NOMO-1 (cell line): ENCODE data around the gene GIGYF2.

ENCODE experiments used
- DNase-seq, 2 experiments: peaks; one replicate each; lab custom pipeline; 2025; ENCODE audit not compliant: unreplicated experiment in 2 of 2; lab: John Stamatoyannopoulos, UW

Gene GIGYF2

DNA sequence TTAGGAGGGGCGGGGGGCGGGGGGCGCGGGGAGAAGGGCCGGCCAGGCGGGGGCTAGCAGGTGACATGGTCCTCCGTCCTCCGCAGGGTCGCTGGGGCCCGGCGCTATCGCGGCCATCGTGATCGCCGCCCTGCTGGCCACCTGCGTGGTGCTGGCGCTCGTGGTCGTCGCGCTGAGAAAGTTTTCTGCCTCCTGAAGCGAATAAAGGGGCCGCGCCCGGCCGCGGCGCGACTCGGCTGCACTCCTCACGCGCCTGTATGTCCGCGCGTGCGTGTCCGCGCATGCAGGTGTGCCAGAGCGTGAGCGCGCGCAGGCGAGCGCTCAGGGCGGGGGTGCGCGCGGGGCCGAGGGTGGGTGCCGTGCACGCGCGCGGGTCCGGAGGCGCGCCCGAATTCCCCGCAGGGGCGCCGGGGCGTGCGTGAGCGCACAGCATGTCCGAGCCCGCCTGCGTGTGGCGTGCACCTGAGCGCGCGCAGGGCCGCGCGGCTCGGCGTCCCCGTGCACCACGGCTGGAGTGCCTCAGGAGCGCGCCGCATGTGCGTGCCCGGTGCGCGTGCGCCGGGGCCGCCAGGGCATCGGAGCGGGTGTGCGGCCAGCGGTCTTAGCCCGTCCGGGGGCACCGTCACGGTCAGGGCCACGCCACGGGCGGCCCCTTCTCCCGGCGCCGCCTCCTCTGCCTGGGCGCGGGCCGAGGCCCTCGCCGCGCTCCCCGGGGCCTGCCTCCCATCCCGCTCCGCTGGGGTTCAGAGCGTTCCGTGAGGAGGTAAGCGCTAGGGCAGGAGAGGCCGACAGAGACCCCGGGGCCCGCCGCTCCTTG, 179.2 kb downstream of the GIGYF2 start:
- peak in 1 of 2 experiments; percentile 29 for DNase-seq

GRCh38 chr2:232876978-232877441, 179.9 kb downstream of the GIGYF2 start:
- no peak for DNase-seq

DNA sequence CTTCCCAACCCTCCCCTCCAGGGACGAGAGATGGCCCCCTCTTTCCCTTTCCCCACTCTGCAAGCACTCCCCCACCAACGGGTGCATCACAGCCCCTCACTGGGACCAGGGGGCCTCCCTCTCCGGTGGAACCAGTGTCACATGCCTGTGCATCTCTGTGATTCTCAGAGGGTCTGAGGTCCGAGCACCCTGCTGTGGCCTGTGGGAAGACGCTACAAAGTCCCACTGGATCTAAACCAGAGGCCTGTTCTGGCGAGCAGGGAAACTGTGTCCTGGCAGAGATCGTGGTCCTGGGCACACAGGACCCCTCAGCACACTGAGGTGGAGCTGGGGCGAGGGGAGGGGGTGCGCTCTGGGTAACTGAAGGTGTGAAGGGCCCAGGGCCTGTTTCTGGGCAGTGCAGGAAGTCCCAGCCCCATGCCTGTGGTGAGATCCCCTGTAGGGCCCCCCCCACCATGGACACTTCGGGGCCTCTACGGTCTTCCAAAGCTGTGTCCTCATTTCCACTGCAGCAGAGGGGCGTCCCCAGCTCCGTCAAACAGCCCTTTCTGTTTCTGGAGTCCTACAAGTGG, 180.9 kb downstream of the GIGYF2 start:
- DNase-seq = no peak

DNA sequence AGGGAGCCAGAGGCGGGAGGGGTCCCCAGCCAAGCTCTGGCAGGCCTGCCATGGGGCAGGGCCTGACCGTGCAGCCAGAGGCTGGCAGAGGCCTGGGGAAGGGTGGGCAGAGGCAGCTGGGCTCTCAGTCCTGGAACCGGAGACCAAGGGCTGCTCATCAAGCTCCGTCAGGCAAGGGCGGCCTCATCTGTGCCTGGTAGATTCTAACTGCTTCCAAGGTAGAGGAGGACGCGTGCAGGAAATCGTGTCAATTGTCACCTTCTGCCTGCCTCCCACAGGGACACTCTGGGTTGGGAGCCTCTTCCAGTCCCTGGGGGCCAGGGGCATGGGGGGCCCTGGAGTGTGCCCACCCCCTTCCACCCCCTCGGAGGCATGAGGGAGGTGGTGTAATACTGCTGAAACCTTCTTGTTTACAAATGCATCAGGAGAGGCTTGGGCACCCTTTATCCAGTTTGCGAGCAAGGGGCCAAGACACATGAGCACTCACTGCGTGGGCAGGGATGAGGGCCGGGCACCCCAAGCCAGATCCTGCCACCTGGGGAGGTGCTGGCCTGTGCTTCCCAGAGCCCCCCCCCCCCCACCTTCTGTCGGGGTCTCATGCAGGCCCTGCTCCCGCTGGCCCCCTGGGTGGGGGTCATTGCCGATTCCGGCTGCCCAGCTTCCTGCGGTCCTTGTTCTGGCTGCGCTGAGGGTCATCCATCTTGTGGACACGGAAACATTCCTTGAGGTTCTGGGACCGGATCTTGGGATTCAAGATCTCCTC, 181.9 kb downstream of the GIGYF2 start:
- no peak for DNase-seq

- no peak for DNase-seq
These were observed 182.7 kb downstream of the GIGYF2 start for GRCh38 chr2:232879618-232880494.

DNA sequence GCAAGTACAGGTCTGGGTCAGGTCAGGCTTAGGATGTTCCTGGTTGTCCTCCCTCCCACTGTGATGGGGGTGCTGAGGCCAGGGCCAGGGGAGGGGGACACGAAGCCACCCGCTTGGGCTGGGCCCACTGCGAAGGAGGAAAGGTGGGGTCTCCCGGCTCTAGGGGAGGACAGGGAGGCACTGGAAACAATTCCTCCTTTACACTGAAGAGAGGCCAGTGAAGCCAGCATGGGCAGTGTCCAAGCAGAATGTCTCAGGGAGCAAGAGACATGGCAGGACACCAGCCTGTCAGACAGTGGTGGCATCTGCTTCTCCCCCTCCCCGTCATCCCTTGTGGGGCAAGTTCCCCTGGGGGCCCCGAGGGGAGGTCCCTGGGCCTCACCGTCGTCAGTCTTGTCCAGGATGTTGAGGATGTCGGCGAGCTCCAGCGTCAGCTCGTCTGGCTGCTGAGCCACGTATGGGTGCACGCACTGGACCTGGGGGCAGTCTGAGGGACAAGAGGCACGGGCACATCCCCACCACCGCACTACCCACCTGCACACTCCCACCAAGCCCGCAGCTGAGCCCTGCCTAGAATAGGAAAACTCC, 183.7 kb downstream of the GIGYF2 start:
- no peak for DNase-seq

DNA sequence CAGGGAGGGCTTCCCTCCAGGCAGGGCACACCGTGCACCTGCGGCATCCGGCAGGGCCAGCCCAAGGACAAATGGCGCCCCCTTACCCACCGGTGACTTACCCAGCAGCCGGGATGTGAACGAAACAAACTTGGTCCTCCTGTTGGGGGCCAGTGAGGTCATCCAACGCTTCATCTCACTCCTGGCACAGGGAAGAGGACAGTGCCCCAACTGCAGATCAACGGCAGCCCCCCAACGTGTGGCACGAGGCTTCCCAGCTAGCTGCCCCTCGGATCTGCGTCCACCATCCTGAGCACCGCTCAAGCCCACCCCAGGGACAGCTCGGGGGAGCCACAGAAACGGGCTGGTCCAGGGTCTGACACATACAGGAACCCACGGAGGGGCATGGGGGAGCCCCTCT, 185.0 kb downstream of the GIGYF2 start:
- no peak for DNase-seq

GRCh38 chr2:232882505-232883115, 185.5 kb downstream of the GIGYF2 start:
- DNase-seq = no peak

GRCh38 chr2:232883116-232883721, 186.1 kb downstream of the GIGYF2 start:
- no peak for DNase-seq

DNA sequence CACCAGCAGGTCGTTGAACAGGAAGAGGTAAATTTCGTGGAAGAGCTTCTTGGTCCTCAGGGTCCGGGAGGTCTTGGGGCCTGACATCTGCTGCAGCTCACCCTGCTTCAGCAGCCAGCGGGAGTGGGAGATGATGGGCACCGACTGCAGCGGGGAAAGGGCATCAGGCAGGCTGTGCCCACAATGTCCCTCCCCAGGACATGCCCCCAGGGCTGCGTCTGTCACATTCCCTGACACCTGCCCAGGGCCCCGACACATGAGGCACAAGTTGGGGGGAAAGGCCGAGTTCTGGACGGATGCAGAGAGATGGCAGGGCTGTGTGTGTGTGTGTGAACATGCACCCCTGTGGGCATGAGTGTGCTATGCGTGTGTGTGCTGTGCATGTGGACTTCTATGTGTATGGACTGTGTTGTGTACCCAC, 186.9 kb downstream of the GIGYF2 start:
- DNase-seq = no peak

GRCh38 chr2:232884549-232885263, 187.6 kb downstream of the GIGYF2 start:
- no peak for DNase-seq

GRCh38 chr2:232885264-232885961, 188.3 kb downstream of the GIGYF2 start:
- no peak for DNase-seq

GRCh38 chr2:232886176-232886575, 189.0 kb downstream of the GIGYF2 start:
- no peak for DNase-seq

GRCh38 chr2:232886632-232887031, 189.5 kb downstream of the GIGYF2 start:
- no peak for DNase-seq

DNA sequence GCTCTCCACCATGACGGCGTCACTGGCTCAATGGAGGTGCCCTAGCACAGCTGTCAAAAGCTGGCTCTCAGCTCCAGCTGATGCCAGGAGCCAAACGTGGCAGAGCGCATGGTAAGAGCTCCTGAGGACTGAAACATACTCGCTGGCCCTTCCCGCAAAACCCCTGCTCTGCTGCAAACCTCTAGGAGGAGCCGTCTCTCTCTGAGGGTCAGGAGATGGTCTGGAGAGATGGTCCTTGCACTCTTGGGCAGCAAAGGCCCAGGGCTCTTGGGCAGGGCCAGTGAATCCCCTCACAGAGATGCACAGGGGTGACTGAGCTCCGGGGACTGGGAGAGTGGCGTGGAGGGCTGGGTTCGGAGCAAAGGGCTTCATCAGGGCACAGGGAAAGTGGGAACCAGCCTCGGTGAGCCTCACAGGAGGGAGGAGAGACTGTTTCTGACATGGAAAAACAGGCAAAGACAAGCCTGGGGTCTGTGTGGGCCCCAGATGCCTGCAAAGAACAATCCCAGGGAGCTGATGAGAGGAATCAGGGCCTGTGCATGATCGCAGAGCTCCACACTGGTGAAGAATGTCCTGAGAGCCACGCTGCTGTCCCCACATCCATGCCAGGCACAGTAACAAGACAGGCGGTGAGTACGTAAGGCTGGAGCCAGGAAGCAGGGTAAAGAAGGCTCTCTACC, 190.2 kb downstream of the GIGYF2 start:
- DNase-seq = no peak

DNA sequence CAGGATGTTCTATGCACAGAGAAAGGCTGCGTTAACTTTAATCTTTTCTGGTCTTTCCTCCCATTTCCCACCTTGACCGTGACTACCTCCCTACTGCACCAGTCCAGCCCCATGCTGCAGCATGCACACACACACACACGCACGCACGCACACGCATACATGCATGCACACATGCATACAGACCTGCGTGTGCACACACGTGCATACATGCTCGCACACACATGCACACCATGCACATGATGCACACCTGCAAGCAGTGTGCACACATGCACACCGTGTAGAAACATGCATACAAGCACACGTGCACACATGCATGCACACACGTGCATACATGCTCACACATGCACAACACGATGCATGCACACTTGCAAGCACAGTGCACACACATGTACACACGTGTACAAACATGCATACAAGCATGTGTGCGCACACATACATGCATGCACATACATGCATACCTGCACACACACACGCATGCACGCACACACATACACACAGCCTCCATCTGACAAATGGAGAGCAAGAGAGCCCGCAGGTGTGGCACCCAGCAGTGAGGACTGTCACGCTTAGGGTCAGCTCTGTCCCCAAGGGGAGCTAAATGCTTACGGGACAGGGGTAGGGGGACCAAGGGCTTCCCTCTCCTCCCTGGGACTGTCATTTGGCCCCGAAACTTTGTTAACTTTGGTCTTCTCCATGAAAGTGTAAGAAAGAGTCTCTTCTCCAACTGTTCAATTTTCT, 191.1 kb downstream of the GIGYF2 start:
- no peak for DNase-seq
